ENCODE data around the gene COX18. TPM values are rescaled to one million over a fixed set of nuclear protein-coding genes. Genes with fewer than 3 reads are reported as not detected.

The COX18 gene
- total and polyA plus RNA-seq, 2 experiments from 2014 or later = 9.6 to 44.7 TPM

GRCh38 chr4:73080789-73081188 lies 11.3 kb upstream of the COX18 start:
- peaks cover 26% of the 10 kb centered on the region for H3K36me3 ChIP-seq (ENCODE audit: insufficient read depth)
- H3K36me3 Mint-ChIP-seq (ENCODE audit: low read depth) = peaks cover 61% of the 10 kb centered on the region

More at GRCh38 chr4:73080789-73081188, 11.3 kb upstream of the COX18 start:
- H3K9me3 Mint-ChIP-seq = no peaks in the 10 kb centered on the region
- Histone ChIP-seq H3K9me2 (ENCODE audit: insufficient read depth) (no peaks in the 10 kb centered on the region), H3F3A (replicated peaks; ENCODE audit: low read depth) (no peaks in the 10 kb centered on the region), H3K27ac (ENCODE audit: low read depth) (no peak overlapping the region; the same call in 1 of the 2 replicates), H3K27me3 (ENCODE audit: insufficient read depth) (no peaks in the 10 kb centered on the region), H3K4me3 (no peak overlapping the region), H3K4me1 (ENCODE audit: insufficient read depth) (no peaks in the 10 kb centered on the region), H3K79me2 (replicated peaks; ENCODE audit: insufficient read depth) (no peaks in the 10 kb centered on the region; the same call in 1 of the 2 replicates), H3K4me2 (no peak overlapping the region), H4K20me1 (replicated peaks; ENCODE audit: insufficient read depth) (peaks cover 3% of the 10 kb centered on the region; the same call in 1 of the 2 replicates), H2AFZ (no peak overlapping the region)
- no peak overlapping the region for H3K4me3 Mint-ChIP-seq
- ATAC-seq = no peak
- H3K4me1 Mint-ChIP-seq = no peaks in the 10 kb centered on the region
- no peaks in the 10 kb centered on the region for H3K27me3 Mint-ChIP-seq (ENCODE audit: insufficient read depth, low read depth, poor library complexity)
- no peak for DNase-seq (ENCODE audit: low spot score)
- H3K27ac Mint-ChIP-seq = no peak overlapping the region
- TF ChIP-seq EZH2 (IDR thresholded peaks at IDR 0.05; ENCODE audit: low read depth, unreplicated experiment) (no peak), JUNB (IDR thresholded peaks at IDR 0.05; ENCODE audit: unreplicated experiment) (no peak), ZNF331 (CRISPR knock-in tag; IDR thresholded peaks at IDR 0.05; ENCODE audit: low read depth) (no peak), REST (IDR thresholded peaks at IDR 0.05; ENCODE audit: unreplicated experiment) (no peak), ZNF462 (CRISPR knock-in tag; IDR thresholded peaks at IDR 0.05) (no peak), ZNF114 (CRISPR knock-in tag; IDR thresholded peaks at IDR 0.05) (no peak), EZH2phosphoT487 (IDR thresholded peaks at IDR 0.05; ENCODE audit: unreplicated experiment) (no peak), STAT1 (IDR thresholded peaks at IDR 0.05; ENCODE audit: unreplicated experiment) (no peak), POLR2AphosphoS5 (IDR thresholded peaks at IDR 0.05; ENCODE audit: low read depth) (no peak), NANOG (IDR thresholded peaks at IDR 0.05; ENCODE audit: borderline replicate concordance) (no peak), CTCF (conservative IDR thresholded peaks at IDR 0.05; ENCODE audit: low read depth in 2 of 2) (no peak), CREB1 (CRISPR knock-in tag; IDR thresholded peaks at IDR 0.05; ENCODE audit: low read depth) (no peak), ETS1 (IDR thresholded peaks at IDR 0.05) (no peak)
